HCT116 (cell line): Measurements from ENCODE around the gene CHKA.

Experiments used
- ATF3 ChIP-seq: IDR thresholded peaks from 2 replicates; pipeline ENCODE4 v1.6.1; 2012
- CEBPB ChIP-seq: IDR thresholded peaks from 2 replicates; pipeline ENCODE4 v1.6.1; 2012; ENCODE audit warnings: low read depth
- CTCF ChIP-seq, 3 experiments: fragments of 200-600 bp in 1 of 3; sonication (generic) in 1 of 3; IDR thresholded peaks in 2 of 3; conservative IDR thresholded peaks in 1 of 3; 2 replicates each; pipeline ENCODE4 v1.5.1; 2012 to 2017; ENCODE audit warnings: low read depth in 2 of 3, low read length in 2 of 3, antibody characterized with exemption in 1 of 3, borderline replicate concordance in 1 of 3, control low read depth in 1 of 3, mild to moderate bottlenecking in 1 of 3, mixed read lengths in 1 of 3, mixed run types in 1 of 3, moderate library complexity in 1 of 3; ENCODE audit not compliant: insufficient read depth in 1 of 3
- EZH2 ChIP-seq: fragments of 200-600 bp; sonication (generic); IDR thresholded peaks from 2 replicates; pipeline ENCODE4 v1.6.1; 2017; ENCODE audit warnings: antibody characterized with exemption, mixed run types
- EZH2phosphoT487 ChIP-seq: fragments of 200-600 bp; IDR thresholded peaks from 2 replicates; pipeline ENCODE4 v1.6.1; 2018; ENCODE audit warnings: antibody characterized with exemption, borderline replicate concordance
- MAX ChIP-seq: IDR thresholded peaks from 2 replicates; pipeline ENCODE4 v1.6.1; 2012
- POLR2AphosphoS5 ChIP-seq: IDR thresholded peaks from 2 replicates; pipeline ENCODE4 v1.6.1; 2011; ENCODE audit warnings: mild to moderate bottlenecking, low read depth, low read length, moderate library complexity
- ZNF274 ChIP-seq: fragments of 200-500 bp; sonication (Bioruptor generic); IDR thresholded peaks from 2 replicates; pipeline ENCODE4 v1.6.1; 2014; ENCODE audit warnings: mild to moderate bottlenecking, low read depth, low read length, inconsistent platforms

GRCh38 chr11:68116126-68116525 lies 5.1 kb downstream of the CHKA start:
- TF ChIP-seq EZH2phosphoT487 (no peak), CTCF (IDR thresholded peaks at IDR 0.05 in 2 of 3, conservative IDR thresholded peaks at IDR 0.05 in 1 of 3; ENCODE audit: borderline replicate concordance in 1 of 3, insufficient read depth in 1 of 3, low read depth in 2 of 3, low read length in 2 of 3) (no peak), CEBPB (no peak), EZH2 (no peak), POLR2AphosphoS5 (no peak), ZNF274 (no peak), ATF3 (no peak), MAX (no peak)
